ENCODE data around the gene POU2F1. TPM values are rescaled to one million over a fixed set of nuclear protein-coding genes. Genes with fewer than 3 reads are reported as not detected.

Gene POU2F1
- total RNA-seq, 1 experiment from 2014 or later: 25.0 TPM

- BruUV-seq (replicated peaks): no TSS peak
- intact Hi-C loops (cut with micrococcal nuclease; ENCODE audit: unreplicated experiment): no loop called here
- H3K27ac ChIP-seq (ENCODE audit: low read depth, low read length, poor library complexity, severe bottlenecking): no peak overlapping the region
- DNase-seq (ENCODE audit: low spot score): no peak
- CTCF ChIA-PET: interaction anchor here (1.0 kb wide), 1 partner anchor 12 kb away, joined by 5 read pairs; the partner anchor contains the start of gene POU2F1
- H3K27me3 ChIP-seq (replicated peaks; ENCODE audit: insufficient read depth, low read depth, low read length, poor library complexity): no peaks in the 10 kb centered on the region
- H3K4me1 ChIP-seq (ENCODE audit: insufficient read depth, low read length, poor library complexity, severe bottlenecking): peaks cover 5% of the 10 kb centered on the region
- no peak overlapping the region for H3K4me3 ChIP-seq (ENCODE audit: low read depth, low read length, poor library complexity, severe bottlenecking)
- no peaks in the 10 kb centered on the region for H3K9me3 ChIP-seq (ENCODE audit: low read depth, low read length, poor library complexity, severe bottlenecking)
- POLR2A ChIA-PET (ENCODE audit: low non-redundant PET): no interaction called here
- no peak for TF ChIP-seq CTCF (conservative IDR thresholded peaks at IDR 0.05; ENCODE audit: low read depth, low read length)
- no peak for TF ChIP-seq EZH2 (IDR thresholded peaks at IDR 0.05; ENCODE audit: borderline replicate concordance, low read depth, low read length, poor library complexity, severe bottlenecking)
- H3K36me3 ChIP-seq (ENCODE audit: insufficient read depth, low read length, poor library complexity, severe bottlenecking): no peaks in the 10 kb centered on the region
Measured at GRCh38 chr1:167231873-167232450, 11.3 kb downstream of the POU2F1 start.

- POLR2A ChIA-PET (ENCODE audit: low non-redundant PET): interaction anchor here (0.6 to 0.7 kb wide), 2 partner anchors 12 to 1906 kb away, joined by 5 read pairs; partner anchors contain the start of gene POU2F1
- Histone ChIP-seq H3K4me1 (ENCODE audit: insufficient read depth, low read length, poor library complexity, severe bottlenecking) (peaks cover 5% of the 10 kb centered on the region), H3K9me3 (ENCODE audit: low read depth, low read length, poor library complexity, severe bottlenecking) (no peaks in the 10 kb centered on the region), H3K27me3 (replicated peaks; ENCODE audit: insufficient read depth, low read depth, low read length, poor library complexity) (no peaks in the 10 kb centered on the region), H3K4me3 (ENCODE audit: low read depth, low read length, poor library complexity, severe bottlenecking) (no peak overlapping the region), H3K36me3 (ENCODE audit: insufficient read depth, low read length, poor library complexity, severe bottlenecking) (no peaks in the 10 kb centered on the region), H3K27ac (ENCODE audit: low read depth, low read length, poor library complexity, severe bottlenecking) (no peak overlapping the region)
- no peak for DNase-seq (ENCODE audit: low spot score)
- CTCF ChIA-PET: interaction anchor here (0.6 to 0.8 kb wide), 2 partner anchors 12 to 107 kb away, joined by 3 to 6 read pairs; partner anchors contain the start of gene POU2F1
- intact Hi-C loops (cut with micrococcal nuclease; ENCODE audit: unreplicated experiment): no loop called here
- no TSS peak for BruUV-seq (replicated peaks)
- TF ChIP-seq EZH2 (IDR thresholded peaks at IDR 0.05; ENCODE audit: borderline replicate concordance, low read depth, low read length, poor library complexity, severe bottlenecking) (no peak), CTCF (conservative IDR thresholded peaks at IDR 0.05; ENCODE audit: low read depth, low read length) (no peak)
Measured at GRCh38 chr1:167232801-167233200, 12.1 kb downstream of the POU2F1 start.

- no peak overlapping the region for H3K4me3 ChIP-seq (ENCODE audit: low read depth, low read length, poor library complexity, severe bottlenecking)
- CTCF ChIA-PET: interaction anchor here (0.6 to 0.8 kb wide), 2 partner anchors 13 to 106 kb away, joined by 3 to 6 read pairs; partner anchors contain the start of gene POU2F1
- intact Hi-C loops (cut with micrococcal nuclease; ENCODE audit: unreplicated experiment): no loop called here
- BruUV-seq (replicated peaks): no TSS peak
- H3K9me3 ChIP-seq (ENCODE audit: low read depth, low read length, poor library complexity, severe bottlenecking): no peaks in the 10 kb centered on the region
- H3K27me3 ChIP-seq (replicated peaks; ENCODE audit: insufficient read depth, low read depth, low read length, poor library complexity): no peaks in the 10 kb centered on the region
- no peak for TF ChIP-seq CTCF (conservative IDR thresholded peaks at IDR 0.05; ENCODE audit: low read depth, low read length)
- TF ChIP-seq EZH2 (IDR thresholded peaks at IDR 0.05; ENCODE audit: borderline replicate concordance, low read depth, low read length, poor library complexity, severe bottlenecking): no peak
- peaks cover 5% of the 10 kb centered on the region for H3K4me1 ChIP-seq (ENCODE audit: insufficient read depth, low read length, poor library complexity, severe bottlenecking)
- H3K27ac ChIP-seq (ENCODE audit: low read depth, low read length, poor library complexity, severe bottlenecking): no peak overlapping the region
- DNase-seq (ENCODE audit: low spot score): no peak
- no peaks in the 10 kb centered on the region for H3K36me3 ChIP-seq (ENCODE audit: insufficient read depth, low read length, poor library complexity, severe bottlenecking)
- POLR2A ChIA-PET (ENCODE audit: low non-redundant PET): interaction anchor here (0.6 to 0.7 kb wide), 2 partner anchors 13 to 1905 kb away, joined by 5 read pairs; partner anchors contain the start of gene POU2F1
Measured at GRCh38 chr1:167233373-167233772, 12.7 kb downstream of the POU2F1 start.
